Neural cell (in vitro differentiated cells): ENCODE data around the gene APOH. TPM values are rescaled to one million over a fixed set of nuclear protein-coding genes. Genes with fewer than 3 reads are reported as not detected.

Source experiments
- H2AFZ ChIP-seq: fragments of 200-600, 300-800 bp; sonication (generic), shearing (Covaris generic); 2 replicates; pipeline ENCODE4 v1.6.0; 2014; ENCODE audit warnings: low read depth, mild to moderate bottlenecking, antibody characterized with exemption, low read length, moderate library complexity
- H3F3A ChIP-seq: fragments of 200-600 bp; shearing (Covaris generic); 2 replicates; pipeline ENCODE4 v1.6.1; 2016; ENCODE audit warnings: mild to moderate bottlenecking, moderate library complexity, mixed read lengths, antibody characterized with exemption, low read length; ENCODE audit not compliant: insufficient read depth, poor library complexity, severe bottlenecking
- H3K27ac ChIP-seq: fragments of 200-600, 300-800 bp; sonication (generic), shearing (Covaris generic); 2 replicates; pipeline ENCODE4 v1.5.1; 2014; ENCODE audit warnings: mild to moderate bottlenecking, low read length, moderate library complexity
- H3K27me3 ChIP-seq: fragments of 300-800, 200-600 bp; sonication (generic), shearing (Covaris generic); 2 replicates; pipeline ENCODE4 v1.6.0; 2014; ENCODE audit warnings: mild to moderate bottlenecking, low read depth, low read length, moderate library complexity; ENCODE audit not compliant: insufficient read depth
- H3K36me3 ChIP-seq: fragments of 300-800, 200-600 bp; sonication (generic), shearing (Covaris generic); 2 replicates; pipeline ENCODE4 v1.5.1; 2014; ENCODE audit warnings: mild to moderate bottlenecking, antibody characterized with exemption, low read length, moderate library complexity; ENCODE audit not compliant: insufficient read depth
- H3K4me2 ChIP-seq: fragments of 300-800, 200-600 bp; sonication (generic), shearing (Covaris generic); 2 replicates; pipeline ENCODE4 v1.6.0; 2014; ENCODE audit warnings: mild to moderate bottlenecking, low read length
- H3K4me3 ChIP-seq: fragments of 300-800, 200-600 bp; sonication (generic), shearing (Covaris generic); 2 replicates; pipeline ENCODE4 v1.5.1; 2014; ENCODE audit warnings: mild to moderate bottlenecking, low read length, moderate library complexity
- H3K79me2 ChIP-seq: fragments of 200-600 bp; shearing (Covaris generic); replicated peaks from 2 replicates; pipeline ENCODE4 v1.6.0; 2014; ENCODE audit warnings: mild to moderate bottlenecking, low read length, moderate library complexity; ENCODE audit not compliant: insufficient read depth
- H3K9ac ChIP-seq: fragments of 300-800, 200-600 bp; sonication (generic), shearing (Covaris generic); 2 replicates; pipeline ENCODE4 v1.6.1; 2016; ENCODE audit warnings: mild to moderate bottlenecking, low read length, mixed read lengths
- H3K9me2 ChIP-seq: fragments of 200-600 bp; shearing (Covaris generic); 2 replicates; pipeline ENCODE4 v1.6.1; 2016; ENCODE audit warnings: mild to moderate bottlenecking, low read length, mixed read lengths; ENCODE audit not compliant: insufficient read depth
- H3K9me3 ChIP-seq: fragments of 200-600, 300-800 bp; sonication (generic), shearing (Covaris generic); 2 replicates; pipeline ENCODE4 v1.6.1; 2016; ENCODE audit warnings: mild to moderate bottlenecking, mixed run types, low read length, moderate library complexity, mixed read lengths
- H4K20me1 ChIP-seq: fragments of 200-600 bp; shearing (Covaris generic); 2 replicates; pipeline ENCODE4 v1.6.1; 2016; ENCODE audit warnings: mild to moderate bottlenecking, mixed run types; ENCODE audit not compliant: insufficient read depth
- CTCF ChIP-seq: fragments of 450-650 bp; IDR thresholded peaks from 2 replicates; pipeline ENCODE4 v1.5.1; 2014; ENCODE audit warnings: antibody characterized with exemption, mild to moderate bottlenecking, moderate library complexity; ENCODE audit not compliant: poor library complexity, severe bottlenecking
- EP300 ChIP-seq: fragments of 450-650 bp; conservative IDR thresholded peaks from 2 replicates; pipeline ENCODE4 v1.6.1; 2014; ENCODE audit warnings: antibody characterized with exemption, mild to moderate bottlenecking, moderate library complexity; ENCODE audit not compliant: poor library complexity, severe bottlenecking
- EZH2 ChIP-seq: fragments of 200-600, 300-800 bp; shearing (Covaris generic), sonication (generic); IDR thresholded peaks from 2 replicates; pipeline ENCODE4 v1.6.1; 2014; ENCODE audit warnings: antibody characterized with exemption, low read length, borderline replicate concordance, mild to moderate bottlenecking; ENCODE audit not compliant: insufficient read depth, poor library complexity, severe bottlenecking
- MXI1 ChIP-seq: fragments of 450-650 bp; conservative IDR thresholded peaks from 2 replicates; pipeline ENCODE4 v1.6.1; 2014; ENCODE audit warnings: antibody characterized with exemption, mild to moderate bottlenecking; ENCODE audit not compliant: poor library complexity, severe bottlenecking
- POLR2AphosphoS5 ChIP-seq: IDR thresholded peaks from 2 replicates; pipeline ENCODE4 v1.6.1; 2012
- RAD21 ChIP-seq: fragments of 450-650 bp; conservative IDR thresholded peaks from 2 replicates; pipeline ENCODE4 v1.6.1; 2014; ENCODE audit warnings: antibody characterized with exemption, mild to moderate bottlenecking, moderate library complexity
- REST ChIP-seq: IDR thresholded peaks from 2 replicates; pipeline ENCODE4 v1.6.1; 2012; ENCODE audit warnings: borderline replicate concordance
- SMC3 ChIP-seq: fragments of 450-650 bp; conservative IDR thresholded peaks from 2 replicates; pipeline ENCODE4 v1.6.1; 2014; ENCODE audit warnings: antibody characterized with exemption, mild to moderate bottlenecking, moderate library complexity; ENCODE audit not compliant: poor library complexity
- TAF1 ChIP-seq: IDR thresholded peaks from 2 replicates; pipeline ENCODE4 v1.6.1; 2012; ENCODE audit warnings: low read depth
- polyA plus RNA-seq: library from polyadenylated mRNA; depleted of rRNA; stranded (reverse); fragments of >200 nt; gene quantifications from 2 replicates; pipeline ENCODE4 v1.2.3, GENCODE V29; 2014

The APOH gene
- polyA plus RNA-seq, 1 donor from 2014 or later = not detected

GRCh38 chr17:66214884-66215528, 14.2 kb downstream of the APOH start:
- Histone ChIP-seq H3K4me3 (no peak overlapping the region), H4K20me1 (no peaks in the 10 kb centered on the region), H3K9me2 (no peaks in the 10 kb centered on the region), H3K9me3 (no peaks in the 10 kb centered on the region), H3K4me2 (no peak overlapping the region), H2AFZ (no peak overlapping the region), H3K36me3 (no peaks in the 10 kb centered on the region), H3K27me3 (no peaks in the 10 kb centered on the region), H3K27ac (no peak overlapping the region), H3K79me2 (no peaks in the 10 kb centered on the region), H3K9ac (no peak overlapping the region), H3F3A (no peaks in the 10 kb centered on the region)
- no peak for TF ChIP-seq SMC3
- no peak for TF ChIP-seq EP300
- no peak for TF ChIP-seq REST
- no peak for TF ChIP-seq TAF1
- TF ChIP-seq EZH2 = no peak
- TF ChIP-seq CTCF = no peak
- no peak for TF ChIP-seq MXI1
- TF ChIP-seq POLR2AphosphoS5 = no peak
- no peak for TF ChIP-seq RAD21

DNA sequence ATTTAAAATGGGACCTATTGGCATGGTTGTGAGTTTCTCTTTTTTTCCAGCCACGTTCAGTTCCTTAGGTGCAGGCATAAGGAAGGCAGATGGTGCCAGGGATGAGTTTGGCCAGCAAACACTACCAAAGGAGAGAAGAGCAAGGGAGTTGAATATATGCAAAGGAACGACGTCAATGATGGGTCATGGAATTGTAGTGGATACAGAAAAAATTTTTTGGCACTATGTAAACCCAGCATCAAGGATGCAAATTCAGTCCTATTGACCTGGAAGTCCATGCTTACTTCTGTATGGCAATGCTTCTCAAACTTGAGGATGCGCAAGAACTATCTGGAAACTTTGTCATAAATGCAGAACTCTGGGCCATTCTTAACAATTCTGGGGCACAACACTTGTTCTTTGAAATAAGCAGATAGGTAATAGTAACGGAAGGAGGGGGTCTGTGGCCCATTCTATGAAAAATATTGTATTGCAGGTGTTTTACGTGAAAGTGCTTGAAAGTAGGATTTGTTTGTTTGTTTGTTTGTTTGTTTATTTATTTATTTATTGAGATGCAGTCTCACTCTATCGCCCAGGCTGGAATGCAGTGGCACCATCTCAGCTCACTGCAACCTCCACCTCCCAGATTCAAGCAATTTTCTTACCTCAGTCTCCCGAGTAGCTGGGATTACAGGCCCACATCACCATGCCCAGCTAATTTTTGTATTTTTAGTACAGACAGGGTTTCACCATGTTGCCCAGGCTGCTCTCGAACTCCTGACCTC, 18.0 kb downstream of the APOH start:
- Histone ChIP-seq H3K79me2 (no peaks in the 10 kb centered on the region), H3K36me3 (no peaks in the 10 kb centered on the region), H3K9me3 (no peaks in the 10 kb centered on the region), H2AFZ (no peak overlapping the region), H3K27me3 (no peaks in the 10 kb centered on the region), H3K4me3 (no peak overlapping the region), H3K4me2 (no peak overlapping the region), H3K9me2 (no peaks in the 10 kb centered on the region), H3K9ac (no peak overlapping the region), H4K20me1 (no peaks in the 10 kb centered on the region), H3K27ac (no peak overlapping the region), H3F3A (no peaks in the 10 kb centered on the region)
- TF ChIP-seq REST (no peak), EP300 (no peak), TAF1 (no peak), POLR2AphosphoS5 (no peak), CTCF (no peak), MXI1 (no peak), EZH2 (no peak), RAD21 (no peak), SMC3 (no peak)
